Retina (tissue), 1 donor: ENCODE data around the gene TCP11L2.
"Not testable (repeated sequence)": the region's sequence is repeated elsewhere in the genome, so short reads cannot be mapped to it uniquely, and the experiment has no call there.

Source experiments
- DNase-seq: peaks from one replicate; pipeline ENCODE4 v3.0.0-alpha.2; 2016

TCP11L2 gene

GRCh38 chr12:106308121-106308520 lies 5.6 kb downstream of the TCP11L2 start:
- no peak for DNase-seq

- DNase-seq, result no peak
These were observed 6.1 kb downstream of the TCP11L2 start for GRCh38 chr12:106308611-106309010.

GRCh38 chr12:106309671-106310505 lies 7.4 kb downstream of the TCP11L2 start:
- no peak for DNase-seq

GRCh38 chr12:106310687-106311086 lies 8.2 kb downstream of the TCP11L2 start:
- DNase-seq, result no peak

- DNase-seq, result no peak
These were observed 8.6 kb downstream of the TCP11L2 start for GRCh38 chr12:106311139-106311538.

GRCh38 chr12:106313413-106313812 lies 10.9 kb downstream of the TCP11L2 start:
- DNase-seq, result not testable (repeated sequence)

GRCh38 chr12:106315523-106315922 lies 13.0 kb downstream of the TCP11L2 start:
- no peak for DNase-seq

GRCh38 chr12:106317406-106318082 lies 15.0 kb downstream of the TCP11L2 start:
- DNase-seq, result no peak

GRCh38 chr12:106321139-106321850 lies 18.8 kb downstream of the TCP11L2 start:
- DNase-seq, result no peak

GRCh38 chr12:106323537-106323936 lies 21.0 kb downstream of the TCP11L2 start:
- no peak for DNase-seq

GRCh38 chr12:106327309-106327869 lies 24.9 kb downstream of the TCP11L2 start:
- no peak for DNase-seq

- DNase-seq, result no peak
These were observed 26.2 kb downstream of the TCP11L2 start for GRCh38 chr12:106328735-106329134.

- no peak for DNase-seq
These were observed 26.9 kb downstream of the TCP11L2 start for GRCh38 chr12:106329231-106329982.

GRCh38 chr12:106331599-106331998 lies 29.1 kb downstream of the TCP11L2 start:
- no peak for DNase-seq

- no peak for DNase-seq
These were observed 30.0 kb downstream of the TCP11L2 start for GRCh38 chr12:106332536-106332935.

GRCh38 chr12:106333010-106333409 lies 30.5 kb downstream of the TCP11L2 start:
- no peak for DNase-seq

- no peak for DNase-seq
These were observed 31.2 kb downstream of the TCP11L2 start for GRCh38 chr12:106333756-106334155.

GRCh38 chr12:106341086-106341877 lies 38.7 kb downstream of the TCP11L2 start:
- DNase-seq, result no peak

- DNase-seq, result no peak
These were observed 40.1 kb downstream of the TCP11L2 start for GRCh38 chr12:106342397-106343213.

GRCh38 chr12:106343214-106343528 lies 40.6 kb downstream of the TCP11L2 start:
- DNase-seq, result no peak

- DNase-seq, result no peak
These were observed 41.6 kb downstream of the TCP11L2 start for GRCh38 chr12:106344131-106344530.
